Tibial nerve (tissue), 4 donors: ENCODE results near the gene TRAF7. TPM values are rescaled to one million over a fixed set of nuclear protein-coding genes. Genes with fewer than 3 reads are reported as not detected.
A peak's percentile ranks its signal among the peaks of the same experiment; 100 is the strongest.
"Not testable (repeated sequence)": the region's sequence is repeated elsewhere in the genome, so short reads cannot be mapped to it uniquely, and the experiment has no call there.

ENCODE experiments used
- DNase-seq, 2 donors: peaks; one replicate each; pipeline ENCODE4 v3.0.0-alpha.2; 2019; ENCODE audit warnings: low spot score in 2 of 2
- H3K27ac ChIP-seq, 4 donors: fragments of 200-600 bp; sonication (generic) in 3 of 4; one replicate each; pipeline ENCODE4 v1.5.1; 2017 to 2019; ENCODE audit warnings: mild to moderate bottlenecking in 1 of 4
- H3K27me3 ChIP-seq, 2 donors: fragments of 200-600 bp; sonication (generic) in 1 of 2; one replicate each; pipeline versions ENCODE4 v1.5.1 to v1.6.0; 2017 to 2019
- H3K36me3 ChIP-seq, 3 donors: fragments of 200-600 bp; sonication (generic); one replicate each; pipeline ENCODE4 v1.5.1; 2018 to 2019
- H3K4me1 ChIP-seq, 4 donors: fragments of 200-600 bp; sonication (generic) in 3 of 4; one replicate each; pipeline ENCODE4 v1.5.1; 2017 to 2019
- H3K4me3 ChIP-seq, 4 donors: fragments of 200-600 bp; sonication (generic) in 3 of 4; one replicate each; pipeline ENCODE4 v1.5.1; 2017 to 2019; ENCODE audit warnings: mild to moderate bottlenecking in 1 of 4, moderate library complexity in 1 of 4
- H3K9me3 ChIP-seq, 4 donors: fragments of 200-600 bp; sonication (generic) in 3 of 4; one replicate each; pipeline ENCODE4 v1.5.1; 2017 to 2019
- CTCF ChIP-seq, 5 experiments: fragments of 200-600 bp in 3 of 5; fragments of 450-650 bp in 2 of 5; sonication (generic) in 3 of 5; IDR thresholded peaks; one replicate each; pipeline ENCODE4 v1.5.1; 2016 to 2019; ENCODE audit warnings: antibody characterized with exemption in 5 of 5, mild to moderate bottlenecking in 3 of 5, moderate library complexity in 2 of 5
- EP300 ChIP-seq, 2 donors: sonication (generic); formaldehyde crosslinking; IDR thresholded peaks; one replicate each; pipeline ENCODE4 v1.6.1; 2017; ENCODE audit warnings: antibody characterized with exemption in 2 of 2, mild to moderate bottlenecking in 1 of 2
- WGBS, 2 donors: methylation state at CpG; one replicate each; pipeline ENCODE4 v1.1.5; 2018; 5-methylcytosine and 5-hydroxymethylcytosine counted together
- total RNA-seq, 4 donors: library from RNA; depleted of rRNA; stranded (reverse); fragments of >200 nt; gene quantifications; one replicate each; pipeline ENCODE4 v1.1.0, GENCODE V29; 2016

The TRAF7 gene
- total RNA-seq, 4 donors from 2014 or later = 29.1 to 53.7 (median 38.4) TPM

GRCh38 chr16:2126161-2126743 lies 29.3 kb upstream of the TRAF7 start:
- Histone ChIP-seq H3K4me1 (peaks cover 0 to 86% (median 63%) of the 10 kb centered on the region in 4 donors), H3K27ac (peak overlapping the region; percentile 76 to 87 (median 85))
- not testable (repeated sequence) for H3K36me3 ChIP-seq, H3K27me3 ChIP-seq, H3K4me3 ChIP-seq, DNase-seq, H3K9me3 ChIP-seq
- 28 to 35% methylated on average over 16 to 17 of the region's 21 CpGs for WGBS, 2 donors
- TF ChIP-seq CTCF (IDR thresholded peaks at IDR 0.05) = peak in 1 of 5 experiments; percentile 0
- TF ChIP-seq EP300 (IDR thresholded peaks at IDR 0.05) = peak in 1 of 2 donors; percentile 60

- Histone ChIP-seq H3K4me1 (peaks cover 0 to 86% (median 58%) of the 10 kb centered on the region in 4 donors), H3K27ac (peak overlapping the region; percentile 76 to 87 (median 85))
- H3K36me3 ChIP-seq, DNase-seq, H3K27me3 ChIP-seq, H3K9me3 ChIP-seq, H3K4me3 ChIP-seq: not testable (repeated sequence)
- 70 to 81% methylated on average over 20 to 30 of the region's 31 CpGs for WGBS, 2 donors
Observed at GRCh38 chr16:2126928-2127556, 28.5 kb upstream of the TRAF7 start.

- peaks cover 0 to 80% (median 55%) of the 10 kb centered on the region in 4 donors for H3K4me1 ChIP-seq
- DNase-seq, H3K27me3 ChIP-seq, H3K36me3 ChIP-seq, H3K4me3 ChIP-seq, H3K9me3 ChIP-seq: not testable (repeated sequence)
- H3K27ac ChIP-seq = peak overlapping the region; percentile 76 to 87 (median 85)
- 6% methylated on average over 3 of the region's 3 CpGs; no CpG with 5 or more reads in 1 of the 2 donors for WGBS, 2 donors
Observed at GRCh38 chr16:2127630-2128280, 27.8 kb upstream of the TRAF7 start.

GRCh38 chr16:2129251-2129650 lies 26.3 kb upstream of the TRAF7 start:
- H3K36me3 ChIP-seq, H3K9me3 ChIP-seq, H3K27me3 ChIP-seq, H3K4me3 ChIP-seq, DNase-seq: not testable (repeated sequence)
- H3K27ac ChIP-seq = peak overlapping the region in 1 of 4 donors; percentile 77
- H3K4me1 ChIP-seq = peaks cover 0 to 72% (median 44%) of the 10 kb centered on the region in 4 donors
- 70 to 73% methylated on average over 9 to 10 of the region's 11 CpGs for WGBS, 2 donors

GRCh38 chr16:2129890-2130447 lies 25.6 kb upstream of the TRAF7 start:
- Histone ChIP-seq H3K27ac (peak overlapping the region in 1 of 4 donors; percentile 34), H3K4me1 (peaks cover 0 to 65% (median 38%) of the 10 kb centered on the region in 4 donors)
- not testable (repeated sequence) for H3K4me3 ChIP-seq, H3K9me3 ChIP-seq, DNase-seq, H3K36me3 ChIP-seq, H3K27me3 ChIP-seq
- WGBS, 2 donors = 68 to 71% methylated on average over 15 of the region's 22 CpGs

GRCh38 chr16:2133797-2134196 lies 21.8 kb upstream of the TRAF7 start:
- not testable (repeated sequence) for H3K9me3 ChIP-seq, H3K36me3 ChIP-seq, H3K27me3 ChIP-seq, DNase-seq
- Histone ChIP-seq H3K4me1 (peaks cover 0 to 35% (median 7%) of the 10 kb centered on the region in 4 donors), H3K27ac (peak overlapping the region in 2 of 4 donors; percentile 72 to 77), H3K4me3 (peak overlapping the region in 2 of 4 donors; percentile 22 to 26)
- 30% methylated on average over 2 of the region's 12 CpGs; no CpG with 5 or more reads in 1 of the 2 donors for WGBS, 2 donors

GRCh38 chr16:2135071-2135470 lies 20.5 kb upstream of the TRAF7 start:
- peak overlapping the region; percentile 52 to 83 (median 60) for H3K4me3 ChIP-seq
- H3K9me3 ChIP-seq, DNase-seq, H3K27me3 ChIP-seq, H3K36me3 ChIP-seq: not testable (repeated sequence)
- 0% methylated on average over 16 to 20 of the region's 42 CpGs for WGBS, 2 donors
- H3K4me1 ChIP-seq = peaks cover 0 to 32% (median 2%) of the 10 kb centered on the region in 4 donors
- peak overlapping the region in 3 of 4 donors; percentile 78 to 89 (median 86) for H3K27ac ChIP-seq
